Neuronal stem cell (in vitro differentiated cells): ENCODE results near the gene ZBED1.
"Not testable (repeated sequence)": the region's sequence is repeated elsewhere in the genome, so short reads cannot be mapped to it uniquely, and the experiment has no call there.

Experiments
- DNase-seq: peaks from one replicate; pipeline ENCODE4 v3.0.0-alpha.2; 2013; ENCODE audit warnings: low spot score
- H2AFZ ChIP-seq: one replicate; pipeline ENCODE4 v1.6.1; 2013; ENCODE audit warnings: mild to moderate bottlenecking, low read length, inconsistent platforms
- H2AK5ac ChIP-seq: 2 replicates; pipeline ENCODE4 v1.6.1; 2013; ENCODE audit warnings: low read depth, mild to moderate bottlenecking, inconsistent platforms, low read length, moderate library complexity, mixed read lengths
- H2BK120ac ChIP-seq: 2 replicates; pipeline ENCODE4 v1.6.1; 2013; ENCODE audit warnings: low read depth, mild to moderate bottlenecking, inconsistent platforms, low read length, moderate library complexity, mixed read lengths
- H2BK12ac ChIP-seq: one replicate; pipeline ENCODE4 v1.6.1; 2013; ENCODE audit warnings: low read length, inconsistent platforms
- H2BK15ac ChIP-seq: 2 replicates; pipeline ENCODE4 v1.6.1; 2013; ENCODE audit warnings: mild to moderate bottlenecking, low read length, inconsistent platforms, mixed read lengths
- H2BK5ac ChIP-seq: one replicate; pipeline ENCODE4 v1.6.1; 2013; ENCODE audit warnings: inconsistent platforms, mild to moderate bottlenecking, low read length, moderate library complexity
- H3K14ac ChIP-seq: one replicate; pipeline ENCODE4 v1.6.1; 2013; ENCODE audit warnings: low read length, inconsistent platforms
- H3K18ac ChIP-seq: 2 replicates; pipeline ENCODE4 v1.6.1; 2013; ENCODE audit warnings: low read length, inconsistent platforms
- H3K23ac ChIP-seq: 2 replicates; pipeline ENCODE4 v1.6.1; 2013; ENCODE audit warnings: low read depth, mild to moderate bottlenecking, mixed read lengths, low read length, inconsistent platforms; ENCODE audit not compliant: poor library complexity
- H3K27ac ChIP-seq: replicated peaks from 3 replicates; pipeline ENCODE4 v1.5.1; 2013; ENCODE audit warnings: low read length, inconsistent platforms
- H3K27me3 ChIP-seq, 3 experiments: 2 replicates each; pipeline ENCODE4 v1.6.1; 2013; ENCODE audit warnings: low read length in 3 of 3, mild to moderate bottlenecking in 2 of 3, inconsistent platforms in 1 of 3, low read depth in 1 of 3, mixed read lengths in 1 of 3, moderate library complexity in 1 of 3; ENCODE audit not compliant: control insufficient read depth in 3 of 3, insufficient read depth in 3 of 3
- H3K36me3 ChIP-seq, 2 donors: replicated peaks in 1 of 2; 2 replicates each; pipeline ENCODE4 v1.6.1; 2013; ENCODE audit warnings: low read length in 2 of 2; ENCODE audit not compliant: control insufficient read depth in 2 of 2, insufficient read depth in 2 of 2
- H3K4ac ChIP-seq: 2 replicates; pipeline ENCODE4 v1.6.1; 2013; ENCODE audit warnings: inconsistent platforms, mild to moderate bottlenecking, low read length, moderate library complexity
- H3K4me1 ChIP-seq, 2 donors: 1 replicate in 1 of 2; 2 replicates in 1 of 2; pipeline ENCODE4 v1.6.1; 2013; ENCODE audit warnings: low read length in 2 of 2, low read depth in 1 of 2; ENCODE audit not compliant: control insufficient read depth in 2 of 2, insufficient read depth in 1 of 2
- H3K4me2 ChIP-seq: one replicate; pipeline ENCODE4 v1.6.1; 2013; ENCODE audit warnings: mild to moderate bottlenecking, low read length, inconsistent platforms; ENCODE audit not compliant: insufficient read depth, poor library complexity, severe bottlenecking
- H3K4me3 ChIP-seq, 2 donors: 2 replicates each; pipeline ENCODE4 v1.5.1; 2013; ENCODE audit warnings: low read length in 2 of 2, mild to moderate bottlenecking in 2 of 2, inconsistent platforms in 1 of 2, moderate library complexity in 1 of 2
- H3K79me1 ChIP-seq: one replicate; pipeline ENCODE4 v1.6.1; 2013; ENCODE audit warnings: low read depth, mild to moderate bottlenecking, inconsistent platforms, low read length, moderate library complexity
- H3K9ac ChIP-seq: one replicate; pipeline ENCODE4 v1.6.1; 2013; ENCODE audit warnings: mild to moderate bottlenecking, low read depth, low read length, inconsistent platforms; ENCODE audit not compliant: poor library complexity
- H3K9me3 ChIP-seq, 2 donors: replicated peaks in 1 of 2; 2 replicates each; pipeline versions ENCODE3 to v1.6.1; 2013; ENCODE audit warnings: low read length in 2 of 2, mild to moderate bottlenecking in 2 of 2, inconsistent platforms in 1 of 2, low read depth in 1 of 2, mixed read lengths in 1 of 2, moderate library complexity in 1 of 2; ENCODE audit not compliant: control insufficient read depth in 2 of 2, insufficient read depth in 1 of 2
- H4K8ac ChIP-seq: one replicate; pipeline ENCODE4 v1.6.1; 2013; ENCODE audit warnings: low read depth, mild to moderate bottlenecking, inconsistent platforms, low read length, moderate library complexity
- H4K91ac ChIP-seq: one replicate; pipeline ENCODE4 v1.6.1; 2013; ENCODE audit warnings: low read length, low read depth, mild to moderate bottlenecking, inconsistent platforms; ENCODE audit not compliant: poor library complexity
- WGBS, 2 donors: extraction: QIAGEN DNeasy Blood & Tissue Kit; methylation state at CpG; one replicate each; pipeline ENCODE4 v1.1.7; 2013; ENCODE audit warnings: missing lambda C conversion rate in 2 of 2, mixed read lengths in 1 of 2; ENCODE audit not compliant: insufficient read length in 2 of 2, insufficient replicate concordance in 1 of 2; ENCODE audit errors: extremely low coverage in 2 of 2; 5-methylcytosine and 5-hydroxymethylcytosine counted together

Gene ZBED1

DNA sequence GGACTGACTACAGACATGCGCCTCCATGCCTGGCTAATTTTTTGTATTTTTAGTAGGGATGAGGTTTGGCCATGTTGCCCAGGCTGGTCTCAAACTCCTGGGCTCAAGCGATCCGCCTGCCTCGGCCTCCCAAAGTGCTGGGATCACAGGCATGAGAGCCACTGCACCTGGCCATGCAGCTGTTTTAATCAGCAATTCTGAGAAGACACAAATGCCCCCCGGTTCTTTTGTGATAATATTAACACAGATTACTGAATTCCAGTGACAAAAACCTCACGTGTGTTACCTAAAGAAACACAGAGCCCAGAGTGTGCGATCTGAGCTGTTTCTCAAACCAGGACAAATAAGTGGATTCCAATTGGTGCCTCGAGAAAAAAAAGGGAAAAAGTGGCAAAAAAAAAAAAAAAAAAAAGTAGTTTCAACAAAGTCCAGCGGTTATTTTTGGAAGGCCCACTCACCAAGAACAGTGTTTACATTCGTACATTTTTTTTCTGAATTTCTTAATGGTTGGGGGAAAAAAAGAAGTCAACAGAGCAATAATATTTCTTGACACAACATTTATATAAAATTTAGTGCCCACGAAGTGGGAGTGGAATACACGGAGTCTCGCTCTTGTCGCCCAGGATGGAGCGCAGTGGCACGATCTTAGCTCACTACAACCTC is 17.2 kb downstream of the ZBED1 start:
- no peak overlapping the region for H2AFZ ChIP-seq
- H2BK120ac ChIP-seq: no peak overlapping the region
- H3K27ac ChIP-seq: no peak overlapping the region
- H2BK12ac ChIP-seq: no peak overlapping the region
- H2BK5ac ChIP-seq: no peak overlapping the region
- no peak overlapping the region for H3K4me3 ChIP-seq
- no CpG with 5 or more reads among the region's 16 CpGs for WGBS, 2 donors
- H3K79me1 ChIP-seq: peaks cover 8% of the 10 kb centered on the region
- H3K9ac ChIP-seq: no peak overlapping the region
- H3K23ac ChIP-seq: no peak overlapping the region
- H2BK15ac ChIP-seq: no peak overlapping the region
- no peaks in the 10 kb centered on the region for H3K27me3 ChIP-seq
- no peak overlapping the region for H3K4me2 ChIP-seq
- H3K36me3 ChIP-seq: peaks cover 15 to 40% of the 10 kb centered on the region in 2 donors
- no peak overlapping the region for H3K14ac ChIP-seq
- peaks cover 0 to 5% of the 10 kb centered on the region in 2 donors for H3K9me3 ChIP-seq
- no peak for DNase-seq
- no peak overlapping the region for H4K91ac ChIP-seq
- H3K18ac ChIP-seq: no peak overlapping the region
- H4K8ac ChIP-seq: peak overlapping the region; percentile 70
- H3K4ac ChIP-seq: no peak overlapping the region
- peaks cover 0 to 13% of the 10 kb centered on the region in 2 donors for H3K4me1 ChIP-seq
- no peak overlapping the region for H2AK5ac ChIP-seq

DNA sequence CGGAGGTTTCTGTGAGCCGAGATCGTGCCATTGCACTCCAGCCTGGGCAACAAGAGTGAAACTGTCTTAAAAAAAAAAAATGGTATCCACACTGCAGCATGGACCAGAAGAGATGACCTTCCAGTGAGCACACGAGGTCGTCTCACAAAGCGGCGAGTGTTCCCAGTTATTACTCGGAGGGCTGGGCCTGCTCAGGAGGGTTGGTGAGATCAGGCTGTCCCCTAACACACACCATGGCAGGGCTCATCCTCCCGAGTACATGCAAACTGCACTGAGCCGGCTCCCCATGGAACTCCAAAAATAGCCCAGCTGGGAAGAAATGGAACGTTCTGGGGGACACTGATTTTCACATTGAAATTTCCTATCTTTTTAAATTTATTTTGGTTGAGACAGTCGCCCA is 19.2 kb downstream of the ZBED1 start:
- H4K91ac ChIP-seq, H3K18ac ChIP-seq, H2BK5ac ChIP-seq, H4K8ac ChIP-seq, H2BK12ac ChIP-seq, H2AFZ ChIP-seq, H3K27ac ChIP-seq, DNase-seq, H3K4me3 ChIP-seq, H3K9ac ChIP-seq, H2BK120ac ChIP-seq, H3K4me2 ChIP-seq, H3K23ac ChIP-seq, H3K14ac ChIP-seq, H3K4ac ChIP-seq, H3K9me3 ChIP-seq, H3K79me1 ChIP-seq, H3K27me3 ChIP-seq, H2BK15ac ChIP-seq, H2AK5ac ChIP-seq: not testable (repeated sequence)
- H3K36me3 ChIP-seq: peaks cover 6 to 21% of the 10 kb centered on the region in 2 donors
- no CpG with 5 or more reads among the region's 12 CpGs for WGBS, 2 donors
- H3K4me1 ChIP-seq: peaks cover 0 to 13% of the 10 kb centered on the region in 2 donors

DNA sequence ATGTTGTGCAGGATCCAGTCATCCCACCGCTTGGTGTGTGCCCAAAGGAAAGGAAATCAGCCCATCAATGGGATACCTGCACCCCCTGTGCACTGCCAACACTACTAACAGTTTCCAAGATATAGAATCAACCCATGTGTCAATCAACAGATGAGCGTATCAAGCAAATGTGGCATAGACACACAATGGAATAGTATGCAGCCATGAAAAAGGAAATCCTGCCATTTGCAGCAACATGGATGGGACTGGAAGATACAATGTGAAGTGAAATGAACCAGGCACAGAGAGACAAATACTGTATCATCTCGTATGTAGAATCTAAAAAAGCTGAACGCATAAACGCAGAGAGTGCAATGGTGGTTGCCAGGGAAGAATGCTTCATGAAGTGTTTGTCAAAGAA is 20.8 kb downstream of the ZBED1 start:
- not testable (repeated sequence) for H2BK15ac ChIP-seq, H3K9ac ChIP-seq, H3K9me3 ChIP-seq

DNA sequence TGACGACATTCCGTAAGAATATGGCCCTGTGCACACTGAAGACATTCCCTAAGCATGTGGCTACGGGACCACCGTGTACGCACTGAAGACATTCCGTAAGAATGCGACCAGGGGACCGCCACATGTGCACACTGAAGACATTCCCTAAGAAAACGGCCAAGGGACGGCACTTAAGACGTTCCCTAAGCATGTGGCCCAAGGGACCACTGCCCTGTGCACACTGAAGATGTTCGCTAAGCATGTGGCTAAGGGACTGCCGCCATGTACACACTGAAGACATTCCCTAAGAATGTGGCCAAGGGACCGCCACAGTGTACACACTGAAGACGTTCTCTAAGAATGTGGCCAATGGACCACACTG is 21.4 kb downstream of the ZBED1 start:
- peaks cover 20% of the 10 kb centered on the region for H3K79me1 ChIP-seq
- H3K23ac ChIP-seq: no peak overlapping the region

More for the DNA sequence above, 20.8 kb downstream of the ZBED1 start:
- not testable (repeated sequence) for H3K23ac ChIP-seq, H2AFZ ChIP-seq, H3K27ac ChIP-seq, H3K18ac ChIP-seq, H3K36me3 ChIP-seq, H2BK5ac ChIP-seq, H4K91ac ChIP-seq, H3K4me1 ChIP-seq, H2BK12ac ChIP-seq, H2AK5ac ChIP-seq, DNase-seq, H3K4me3 ChIP-seq, H3K4ac ChIP-seq, H4K8ac ChIP-seq, H2BK120ac ChIP-seq, H3K4me2 ChIP-seq, H3K27me3 ChIP-seq, H3K14ac ChIP-seq
- no CpG with 5 or more reads among the region's 5 CpGs for WGBS, 2 donors
- H3K79me1 ChIP-seq: peaks cover 15% of the 10 kb centered on the region

More for the DNA sequence above, 21.4 kb downstream of the ZBED1 start:
- Histone ChIP-seq H2BK15ac (no peak overlapping the region), H3K4ac (no peak overlapping the region), H3K36me3 (peaks cover 4 to 7% of the 10 kb centered on the region in 2 donors), H4K91ac (no peak overlapping the region), H3K14ac (no peak overlapping the region), H4K8ac (no peak overlapping the region), H3K4me3 (no peak overlapping the region), H2AFZ (no peak overlapping the region), H3K27me3 (no peaks in the 10 kb centered on the region), H2BK5ac (no peak overlapping the region), H2BK12ac (peak overlapping the region; percentile 25), H2BK120ac (no peak overlapping the region), H3K9me3 (peaks cover 0 to 5% of the 10 kb centered on the region in 2 donors), H3K4me2 (no peak overlapping the region), H3K27ac (no peak overlapping the region), H2AK5ac (peak overlapping the region; percentile 1), H3K18ac (no peak overlapping the region), H3K4me1 (peaks cover 0 to 1% of the 10 kb centered on the region in 2 donors), H3K9ac (no peak overlapping the region)
- WGBS, 2 donors: no CpG with 5 or more reads among the region's 15 CpGs
- no peak for DNase-seq
